HG02678 (cell line): Measurements from ENCODE around the gene KRT73.

Experiments used
- ATAC-seq: cut with Tn5 transposase; IDR thresholded peaks from one replicate; pipeline ENCODE4 v1.9.1; 2021; ENCODE audit warnings: mild to moderate bottlenecking, moderate library complexity; ENCODE audit not compliant: unreplicated experiment

The KRT73 gene

GRCh38 chr12:52575256-52575655, 43.1 kb downstream of the KRT73 start:
- ATAC-seq = no peak

DNA sequence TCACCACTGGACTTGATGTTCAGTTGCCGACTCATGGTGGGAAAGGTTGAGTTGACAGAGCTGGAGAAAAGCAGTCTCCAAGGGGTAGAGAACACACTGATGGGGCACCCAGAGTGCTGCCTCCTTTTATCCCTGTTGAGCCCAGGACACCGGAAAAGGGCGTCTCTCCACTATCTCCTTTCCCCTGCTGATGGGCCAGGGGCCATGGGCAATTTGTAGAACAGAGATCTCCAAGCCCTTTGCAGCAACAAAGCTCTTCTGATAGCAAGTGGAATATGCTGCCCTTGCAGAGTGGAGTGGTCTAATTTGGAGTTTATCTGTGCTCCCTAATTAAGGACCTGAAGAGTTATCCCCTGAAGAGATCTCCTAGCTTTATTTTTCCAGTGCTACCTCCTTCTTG, 44.6 kb downstream of the KRT73 start, which contains the start of gene KRT74:
Gene KRT74, minus strand, starts transcription at position 101 of the 400 bp plus-strand sequence. Its CDS starts 66 bp downstream, at position 35.
- ATAC-seq = no peak

- no peak for ATAC-seq
Measured at GRCh38 chr12:52573306-52573705, 45.1 kb downstream of the KRT73 start.

- no peak for ATAC-seq
Measured at GRCh38 chr12:52570511-52570910, 47.8 kb downstream of the KRT73 start.

GRCh38 chr12:52568111-52568510, 50.2 kb downstream of the KRT73 start:
- ATAC-seq = no peak

DNA sequence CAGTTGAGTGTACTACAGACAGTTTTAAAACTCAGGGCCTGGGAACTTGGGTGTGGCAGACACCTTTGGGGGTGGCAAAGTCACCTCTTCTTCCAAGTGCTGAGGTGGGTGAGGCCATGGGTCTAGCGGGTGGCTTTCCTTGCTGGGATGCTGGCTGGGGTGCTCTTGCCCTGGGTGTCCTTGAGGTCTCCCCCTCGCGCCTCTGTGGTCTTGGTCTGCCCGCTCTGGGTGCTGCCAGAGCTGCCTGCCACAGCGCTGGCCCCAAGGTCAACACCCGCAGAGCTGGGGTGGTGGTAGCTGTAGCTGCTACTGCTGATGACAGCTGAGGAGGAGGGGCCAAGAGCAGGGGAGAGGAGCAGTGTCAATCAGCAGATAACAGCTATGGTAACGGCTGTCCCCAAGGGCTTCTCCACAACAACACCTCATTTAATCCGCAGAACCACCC, 51.5 kb downstream of the KRT73 start:
- ATAC-seq = no peak

- no peak for ATAC-seq
Measured at GRCh38 chr12:52564582-52564981, 53.8 kb downstream of the KRT73 start.

DNA sequence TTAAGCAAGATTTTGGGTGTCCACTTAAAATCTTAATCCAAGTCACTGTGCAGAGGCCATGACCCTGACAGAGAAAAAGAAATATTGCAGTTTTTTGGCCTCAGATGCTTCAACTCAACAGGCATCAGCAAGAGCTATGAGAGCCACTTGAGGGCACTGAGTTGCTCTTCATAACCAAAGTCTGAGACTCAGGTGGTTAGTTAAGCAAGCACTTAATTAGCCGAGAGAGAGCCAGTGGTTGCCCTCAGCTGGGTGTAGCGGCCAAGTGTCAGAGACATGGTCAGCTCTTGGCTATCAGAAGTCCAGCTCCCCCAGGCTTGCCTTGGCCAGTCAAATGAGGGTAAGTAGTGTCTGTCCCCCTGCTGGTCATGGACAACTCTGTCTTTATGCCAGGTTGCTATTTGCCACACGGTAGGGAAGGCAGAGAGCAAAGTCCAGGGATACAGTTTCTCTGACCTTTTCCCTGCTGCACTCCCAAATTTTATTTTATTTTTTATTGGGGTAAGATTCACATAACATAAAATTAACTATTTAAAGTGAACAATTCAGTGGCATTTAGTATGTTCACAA, 56.4 kb downstream of the KRT73 start:
- no peak for ATAC-seq

DNA sequence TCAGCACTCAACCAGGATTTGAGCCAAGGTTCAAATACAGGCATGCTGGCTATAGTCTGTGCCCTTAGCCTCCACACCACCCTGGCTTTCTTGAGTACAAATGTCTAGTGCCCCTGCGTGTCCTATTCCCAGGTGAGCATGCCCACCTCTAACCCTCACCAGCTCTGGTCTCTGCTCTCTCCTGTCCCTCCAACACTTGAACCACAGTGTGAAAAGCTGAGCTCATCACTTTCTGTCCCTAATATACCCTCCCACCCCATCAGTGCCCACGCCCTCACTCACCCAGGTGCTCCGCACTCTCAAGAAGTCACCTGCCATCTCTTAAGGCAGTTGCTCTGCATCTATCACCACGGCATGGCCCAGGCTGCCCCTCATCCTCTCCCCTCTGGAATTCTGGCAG, 58.4 kb downstream of the KRT73 start:
- ATAC-seq = no peak

DNA sequence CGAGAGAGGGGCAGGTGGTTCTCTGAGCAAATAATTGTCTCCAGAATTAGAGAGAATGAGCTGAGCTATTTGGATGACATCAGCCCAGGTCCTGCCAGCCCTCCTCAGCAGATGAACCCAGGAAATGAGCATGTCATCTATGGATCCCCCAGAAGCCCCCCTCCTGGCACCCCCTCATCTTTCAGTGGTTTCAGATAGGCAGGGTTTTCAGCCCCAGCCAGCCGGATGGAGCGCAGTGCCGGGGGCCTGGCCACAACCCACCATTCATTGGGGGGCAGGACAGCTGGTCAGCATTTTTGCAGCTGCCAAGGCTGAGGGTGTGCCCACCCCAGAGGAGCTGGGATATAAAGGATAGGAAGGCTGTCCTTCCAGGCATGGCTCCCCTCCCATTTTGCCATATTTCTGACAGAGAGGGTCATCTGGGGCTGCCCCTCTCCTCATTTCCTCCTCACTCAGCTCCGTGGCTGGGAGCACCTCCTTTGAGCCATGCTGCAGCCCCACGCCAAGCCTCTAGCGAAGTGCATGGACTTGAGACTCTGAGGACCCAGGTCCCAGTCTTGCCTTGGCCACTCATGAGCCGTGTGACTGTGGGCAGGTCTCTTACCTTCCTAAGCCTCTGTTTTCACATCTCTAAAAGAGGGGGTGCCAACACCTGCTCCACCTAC, 59.4 kb downstream of the KRT73 start:
- ATAC-seq = no peak
